ENCODE measurements around the gene MPZL1.

MPZL1 gene

GRCh38 chr1:167748906-167749305 lies 27.1 kb downstream of the MPZL1 start:
- no peak for DNase-seq (ENCODE audit: low read depth in 2 of 2, low spot score in 1 of 2)

GRCh38 chr1:167749741-167750140 lies 28.0 kb downstream of the MPZL1 start:
- DNase-seq (ENCODE audit: low read depth in 2 of 2, low spot score in 1 of 2) = no peak

GRCh38 chr1:167750641-167751040 lies 28.9 kb downstream of the MPZL1 start:
- no peak for DNase-seq (ENCODE audit: low read depth in 2 of 2, low spot score in 1 of 2)

GRCh38 chr1:167751676-167752075 lies 29.9 kb downstream of the MPZL1 start:
- no peak for DNase-seq (ENCODE audit: low read depth in 2 of 2, low spot score in 1 of 2)

GRCh38 chr1:167752219-167752985 lies 30.6 kb downstream of the MPZL1 start:
- DNase-seq (ENCODE audit: low read depth in 2 of 2, low spot score in 1 of 2) = no peak

GRCh38 chr1:167755654-167756053 lies 33.9 kb downstream of the MPZL1 start:
- DNase-seq (ENCODE audit: low read depth in 2 of 2, low spot score in 1 of 2) = no peak

- no peak for DNase-seq (ENCODE audit: low read depth in 2 of 2, low spot score in 1 of 2)
Measured at GRCh38 chr1:167756730-167757405, 35.1 kb downstream of the MPZL1 start.

- DNase-seq (ENCODE audit: low read depth in 2 of 2, low spot score in 1 of 2) = no peak
Measured at GRCh38 chr1:167757433-167758309, 35.9 kb downstream of the MPZL1 start.

GRCh38 chr1:167761400-167761799 lies 39.6 kb downstream of the MPZL1 start:
- no peak for DNase-seq (ENCODE audit: low read depth in 2 of 2, low spot score in 1 of 2)

GRCh38 chr1:167762061-167762746 lies 40.4 kb downstream of the MPZL1 start:
- no peak for DNase-seq (ENCODE audit: low read depth in 2 of 2, low spot score in 1 of 2)

GRCh38 chr1:167763525-167764220 lies 41.9 kb downstream of the MPZL1 start:
- no peak for DNase-seq (ENCODE audit: low read depth in 2 of 2, low spot score in 1 of 2)

GRCh38 chr1:167764458-167765330 lies 42.9 kb downstream of the MPZL1 start:
- DNase-seq (ENCODE audit: low read depth in 2 of 2, low spot score in 1 of 2) = no peak

- DNase-seq (ENCODE audit: low read depth in 2 of 2, low spot score in 1 of 2) = no peak
Measured at GRCh38 chr1:167765496-167765895, 43.7 kb downstream of the MPZL1 start.

- no peak for DNase-seq (ENCODE audit: low read depth in 2 of 2, low spot score in 1 of 2)
Measured at GRCh38 chr1:167766538-167766937, 44.8 kb downstream of the MPZL1 start.

GRCh38 chr1:167767761-167768160 lies 46.0 kb downstream of the MPZL1 start:
- DNase-seq (ENCODE audit: low read depth in 2 of 2, low spot score in 1 of 2) = no peak

GRCh38 chr1:167770127-167770526 lies 48.3 kb downstream of the MPZL1 start:
- DNase-seq (ENCODE audit: low read depth in 2 of 2, low spot score in 1 of 2) = no peak

- no peak for DNase-seq (ENCODE audit: low read depth in 2 of 2, low spot score in 1 of 2)
Measured at GRCh38 chr1:167772436-167772835, 50.7 kb downstream of the MPZL1 start.

GRCh38 chr1:167773516-167773915 lies 51.7 kb downstream of the MPZL1 start:
- DNase-seq (ENCODE audit: low read depth in 2 of 2, low spot score in 1 of 2) = no peak

GRCh38 chr1:167774710-167775109 lies 52.9 kb downstream of the MPZL1 start:
- no peak for DNase-seq (ENCODE audit: low read depth in 2 of 2, low spot score in 1 of 2)

GRCh38 chr1:167775178-167775577 lies 53.4 kb downstream of the MPZL1 start:
- DNase-seq (ENCODE audit: low read depth in 2 of 2, low spot score in 1 of 2) = no peak
